COR-L47 (cell line): Measurements from ENCODE around the gene HMGXB3.

Experiments
- DNase-seq: peaks from one replicate; lab custom pipeline; 2025; lab: John Stamatoyannopoulos, UW

HMGXB3 gene

GRCh38 chr5:150085950-150086715 lies 85.6 kb downstream of the HMGXB3 start, which contains the start of gene CSF1R:
Gene CSF1R, minus strand, starts transcription at chr5:150086554. Its CDS starts 127 bp downstream, at chr5:150086427.
- DNase-seq, result no peak

GRCh38 chr5:150092159-150092787 lies 91.7 kb downstream of the HMGXB3 start:
- no peak for DNase-seq

GRCh38 chr5:150097152-150097551 lies 96.6 kb downstream of the HMGXB3 start:
- no peak for DNase-seq

GRCh38 chr5:150101023-150101422 lies 100.5 kb downstream of the HMGXB3 start:
- no peak for DNase-seq
